ENCODE results near the gene RCAN3. TPM values are rescaled to one million over a fixed set of nuclear protein-coding genes. Genes with fewer than 3 reads are reported as not detected.

Gene RCAN3
- total and polyA plus RNA-seq, 9 of the 15 experiments (the other 6 are each of a cell fraction or from before 2014, with no cell fraction given) = 0.10 to 1.4 (median 0.43) TPM

- peak; percentile 80 for ATAC-seq
- H4K20me1 ChIP-seq (replicated peaks; ENCODE audit: control insufficient read depth, insufficient read depth, low read length) = no peaks in the 10 kb centered on the region
- no peak for FAIRE-seq
- H3K9me3 ChIP-seq (replicated peaks; ENCODE audit: control insufficient read depth, insufficient read depth, low read depth, low read length) = no peaks in the 10 kb centered on the region
- H3K27ac ChIP-seq (ENCODE audit: extremely low read depth, low read depth, low read length) = no peak overlapping the region
- in situ Hi-C loops (cut with MboI) = no loop called here
- intact Hi-C loops (cut with micrococcal nuclease) = loop anchor here (5.0 kb wide), 1 partner anchor 52 kb away; no protein-coding TSS in a partner anchor
- peak overlapping the region; percentile 71 for H2AFZ ChIP-seq (ENCODE audit: low read depth, low read length)
- no peaks in the 10 kb centered on the region for H3K9me1 ChIP-seq (ENCODE audit: control insufficient read depth, insufficient read depth, low read length)
- no TSS peak for BruUV-seq (replicated peaks)
- H3K79me2 ChIP-seq (ENCODE audit: control insufficient read depth, insufficient read depth, low read length) = no peaks in the 10 kb centered on the region
- H3K4me2 ChIP-seq (ENCODE audit: insufficient read depth, low read length) = 0 out of 2 replicates have a peak overlapping the region, but pooled peaks have one; percentile 7
- ChIA-PET CTCF (ENCODE audit: low intra/inter-chr PET ratio) (no interaction called here), POLR2A (interaction anchor here (0.9 to 1.2 kb wide), 2 partner anchors 17 to 52 kb away, joined by 3 to 4 read pairs; no protein-coding TSS in a partner anchor)
- H3K4me3 ChIP-seq = 0 out of 2 replicates have a peak overlapping the region, but pooled peaks have one; percentile 1
- H3K9ac ChIP-seq (ENCODE audit: insufficient read depth in 1 of 2, low read depth in 2 of 2, low read length in 2 of 2) = peak overlapping the region in 1 of 2 experiments; percentile 80; a peak in 2 of 4 replicates
- H3K27me3 ChIP-seq (ENCODE audit: control insufficient read depth in 2 of 2, insufficient read depth in 2 of 2, low read length in 2 of 2) = peaks cover 8 to 11% of the 10 kb centered on the region in 2 experiments; a peak in 4 of 5 replicates
- DNase-seq (ENCODE audit: extremely low read depth in 1 of 4, low spot score in 3 of 4) = peak in 1 of 4 experiments; percentile 13
- peaks cover 5 to 15% of the 10 kb centered on the region in 2 experiments; a peak in 4 of 5 replicates for H3K4me1 ChIP-seq (replicated peaks in 1 of 2; ENCODE audit: control insufficient read depth in 2 of 2, insufficient read depth in 2 of 2, low read length in 2 of 2)
- no peaks in the 10 kb centered on the region for H3K36me3 ChIP-seq (ENCODE audit: control insufficient read depth, insufficient read depth, low read length)
- WGBS (ENCODE audit: insufficient coverage, low coverage, missing lambda C conversion rate) = 37% methylated on average over 21 of the region's 21 CpGs
- no peak for TF ChIP-seq JUND (IDR thresholded peaks at IDR 0.05; ENCODE audit: borderline replicate concordance, low read depth, low read length)
- 0 out of 3 replicates have a peak, but pooled peaks have one; percentile 8 for TF ChIP-seq JUND (tag; IDR thresholded peaks at IDR 0.05; ENCODE audit: borderline replicate concordance, low read depth, low read length)
- TF ChIP-seq CTCFL (IDR thresholded peaks at IDR 0.05; ENCODE audit: borderline replicate concordance, insufficient read depth, low read depth, low read length, poor library complexity, severe bottlenecking) = no peak
- 0 out of 2 replicates have a peak, but pooled peaks have one; percentile 21 for TF ChIP-seq ZBTB7A (IDR thresholded peaks at IDR 0.05; ENCODE audit: borderline replicate concordance, control insufficient read depth, low read depth, low read length)
- peak; percentile 44 for TF ChIP-seq L3MBTL2 (IDR thresholded peaks at IDR 0.05)
- TF ChIP-seq FOSL1 (tag; conservative IDR thresholded peaks at IDR 0.05) = 0 out of 2 replicates have a peak, but pooled peaks have one; percentile 2
- no peak for TF ChIP-seq POLR2H (tag; IDR thresholded peaks at IDR 0.05; ENCODE audit: low read depth)
- no peak for TF ChIP-seq NR4A1 (CRISPR knock-in tag; IDR thresholded peaks at IDR 0.05)
- peak; percentile 79; the same call in 1 of the 2 replicates for TF ChIP-seq NR4A1 (tag; IDR thresholded peaks at IDR 0.05)
- peak; percentile 22 to 50 for TF ChIP-seq E2F6 (IDR thresholded peaks at IDR 0.05; ENCODE audit: borderline replicate concordance in 1 of 2, extremely low read depth in 1 of 2, insufficient read depth in 1 of 2, insufficient read length in 1 of 2, low read depth in 1 of 2, low read length in 1 of 2, poor library complexity in 1 of 2, severe bottlenecking in 1 of 2)
- 0 out of 2 replicates have a peak, but pooled peaks have one; percentile 8 for TF ChIP-seq GABPA (tag; conservative IDR thresholded peaks at IDR 0.05; ENCODE audit: low read depth)
These were observed 32.4 kb downstream of the RCAN3 start for GRCh38 chr1:24535021-24535424.

All from K562 (cell line).